ENCODE data around the gene WNT3A. TPM values are rescaled to one million over a fixed set of nuclear protein-coding genes. Genes with fewer than 3 reads are reported as not detected.

Gene WNT3A
- total RNA-seq, 1 experiment from 2014 or later, result not detected

DNA sequence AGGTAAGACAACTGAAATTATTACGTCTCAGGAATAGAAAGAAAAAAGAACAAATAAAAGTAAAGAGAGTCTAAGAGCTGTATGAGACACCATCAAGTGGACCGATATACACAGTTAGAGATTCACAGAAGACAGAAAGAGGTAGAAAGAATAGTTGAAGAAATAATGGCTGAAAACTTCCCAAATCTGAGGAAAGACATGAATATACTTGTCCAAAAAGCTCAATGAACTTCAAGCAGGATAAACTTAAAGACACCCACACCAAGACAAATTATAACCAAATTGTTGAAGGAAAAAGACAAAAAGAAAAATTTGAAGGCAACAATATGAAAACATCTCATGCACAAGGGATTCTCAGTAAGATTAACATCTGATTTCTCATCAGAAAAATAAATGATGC lies 19.6 kb upstream of the WNT3A start:
- no peaks in the 10 kb centered on the region for H3K36me3 ChIP-seq (ENCODE audit: insufficient read depth, low read length, poor library complexity, severe bottlenecking)
- no TSS peak for BruUV-seq (replicated peaks)
- no peak overlapping the region for H3K4me3 ChIP-seq (ENCODE audit: low read depth, low read length, poor library complexity, severe bottlenecking)
- ChIA-PET CTCF (no interaction called here), POLR2A (ENCODE audit: low non-redundant PET) (no interaction called here)
- intact Hi-C loops (cut with micrococcal nuclease; ENCODE audit: unreplicated experiment), result no loop called here
- H3K4me1 ChIP-seq (ENCODE audit: insufficient read depth, low read length, poor library complexity, severe bottlenecking), result no peaks in the 10 kb centered on the region
- peaks cover 7% of the 10 kb centered on the region for H3K9me3 ChIP-seq (ENCODE audit: low read depth, low read length, poor library complexity, severe bottlenecking)
- TF ChIP-seq EZH2 (IDR thresholded peaks at IDR 0.05; ENCODE audit: borderline replicate concordance, low read depth, low read length, poor library complexity, severe bottlenecking), result no peak
- TF ChIP-seq, protein P1, sequence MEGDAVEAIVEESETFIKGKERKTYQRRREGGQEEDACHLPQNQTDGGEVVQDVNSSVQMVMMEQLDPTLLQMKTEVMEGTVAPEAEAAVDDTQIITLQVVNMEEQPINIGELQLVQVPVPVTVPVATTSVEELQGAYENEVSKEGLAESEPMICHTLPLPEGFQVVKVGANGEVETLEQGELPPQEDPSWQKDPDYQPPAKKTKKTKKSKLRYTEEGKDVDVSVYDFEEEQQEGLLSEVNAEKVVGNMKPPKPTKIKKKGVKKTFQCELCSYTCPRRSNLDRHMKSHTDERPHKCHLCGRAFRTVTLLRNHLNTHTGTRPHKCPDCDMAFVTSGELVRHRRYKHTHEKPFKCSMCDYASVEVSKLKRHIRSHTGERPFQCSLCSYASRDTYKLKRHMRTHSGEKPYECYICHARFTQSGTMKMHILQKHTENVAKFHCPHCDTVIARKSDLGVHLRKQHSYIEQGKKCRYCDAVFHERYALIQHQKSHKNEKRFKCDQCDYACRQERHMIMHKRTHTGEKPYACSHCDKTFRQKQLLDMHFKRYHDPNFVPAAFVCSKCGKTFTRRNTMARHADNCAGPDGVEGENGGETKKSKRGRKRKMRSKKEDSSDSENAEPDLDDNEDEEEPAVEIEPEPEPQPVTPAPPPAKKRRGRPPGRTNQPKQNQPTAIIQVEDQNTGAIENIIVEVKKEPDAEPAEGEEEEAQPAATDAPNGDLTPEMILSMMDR (conservative IDR thresholded peaks at IDR 0.05; ENCODE audit: low read depth, low read length), result no peak
- H3K27ac ChIP-seq (ENCODE audit: low read depth, low read length, poor library complexity, severe bottlenecking), result no peak overlapping the region
- DNase-seq (ENCODE audit: low spot score), result no peak
- peaks cover 29% of the 10 kb centered on the region for H3K27me3 ChIP-seq (replicated peaks; ENCODE audit: insufficient read depth, low read depth, low read length, poor library complexity)

DNA sequence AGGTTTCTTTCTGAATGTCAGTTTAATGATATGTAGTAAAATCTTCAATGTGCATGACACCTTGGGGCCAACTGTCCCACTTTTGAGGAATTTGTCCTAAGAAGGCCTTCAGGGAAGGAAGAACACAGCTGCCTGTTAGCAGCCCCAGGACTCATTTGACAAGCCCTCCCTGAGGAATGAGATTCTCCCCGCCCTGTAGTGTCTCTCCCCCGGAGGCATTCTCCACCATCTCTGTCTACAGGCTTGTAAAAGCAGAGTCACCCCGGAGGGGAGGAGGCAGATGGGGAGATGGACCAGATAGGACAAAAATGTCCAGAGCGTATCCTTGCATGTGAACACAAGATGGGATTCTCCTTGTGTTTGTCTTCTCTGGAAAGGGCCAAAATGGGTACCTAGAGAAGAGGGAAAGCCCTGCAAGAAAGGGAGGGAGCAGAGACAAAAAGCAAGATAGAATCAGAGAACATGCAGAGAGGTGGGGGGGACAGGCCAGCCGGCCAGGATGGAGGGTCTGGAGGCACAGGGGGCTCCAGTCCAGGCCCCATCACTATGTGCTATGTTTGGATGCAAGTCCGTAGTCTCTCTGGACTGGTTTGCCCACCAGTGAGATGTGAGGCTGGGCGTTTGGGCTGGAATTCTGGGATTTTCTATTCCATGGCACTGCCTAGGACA lies 12.0 kb upstream of the WNT3A start:
- no peaks in the 10 kb centered on the region for H3K36me3 ChIP-seq (ENCODE audit: insufficient read depth, low read length, poor library complexity, severe bottlenecking)
- CTCF ChIA-PET, result no interaction called here
- TF ChIP-seq, protein P1 (conservative IDR thresholded peaks at IDR 0.05; ENCODE audit: low read depth, low read length), result no peak
- TF ChIP-seq EZH2 (IDR thresholded peaks at IDR 0.05; ENCODE audit: borderline replicate concordance, low read depth, low read length, poor library complexity, severe bottlenecking), result no peak
- H3K4me1 ChIP-seq (ENCODE audit: insufficient read depth, low read length, poor library complexity, severe bottlenecking), result no peaks in the 10 kb centered on the region
- H3K4me3 ChIP-seq (ENCODE audit: low read depth, low read length, poor library complexity, severe bottlenecking), result no peak overlapping the region
- DNase-seq (ENCODE audit: low spot score), result no peak
- POLR2A ChIA-PET (ENCODE audit: low non-redundant PET), result no interaction called here
- H3K27me3 ChIP-seq (replicated peaks; ENCODE audit: insufficient read depth, low read depth, low read length, poor library complexity), result peaks cover 9% of the 10 kb centered on the region
- peaks cover 14% of the 10 kb centered on the region for H3K9me3 ChIP-seq (ENCODE audit: low read depth, low read length, poor library complexity, severe bottlenecking)
- intact Hi-C loops (cut with micrococcal nuclease; ENCODE audit: unreplicated experiment), result no loop called here
- H3K27ac ChIP-seq (ENCODE audit: low read depth, low read length, poor library complexity, severe bottlenecking), result no peak overlapping the region
- BruUV-seq (replicated peaks), result no TSS peak

DNA sequence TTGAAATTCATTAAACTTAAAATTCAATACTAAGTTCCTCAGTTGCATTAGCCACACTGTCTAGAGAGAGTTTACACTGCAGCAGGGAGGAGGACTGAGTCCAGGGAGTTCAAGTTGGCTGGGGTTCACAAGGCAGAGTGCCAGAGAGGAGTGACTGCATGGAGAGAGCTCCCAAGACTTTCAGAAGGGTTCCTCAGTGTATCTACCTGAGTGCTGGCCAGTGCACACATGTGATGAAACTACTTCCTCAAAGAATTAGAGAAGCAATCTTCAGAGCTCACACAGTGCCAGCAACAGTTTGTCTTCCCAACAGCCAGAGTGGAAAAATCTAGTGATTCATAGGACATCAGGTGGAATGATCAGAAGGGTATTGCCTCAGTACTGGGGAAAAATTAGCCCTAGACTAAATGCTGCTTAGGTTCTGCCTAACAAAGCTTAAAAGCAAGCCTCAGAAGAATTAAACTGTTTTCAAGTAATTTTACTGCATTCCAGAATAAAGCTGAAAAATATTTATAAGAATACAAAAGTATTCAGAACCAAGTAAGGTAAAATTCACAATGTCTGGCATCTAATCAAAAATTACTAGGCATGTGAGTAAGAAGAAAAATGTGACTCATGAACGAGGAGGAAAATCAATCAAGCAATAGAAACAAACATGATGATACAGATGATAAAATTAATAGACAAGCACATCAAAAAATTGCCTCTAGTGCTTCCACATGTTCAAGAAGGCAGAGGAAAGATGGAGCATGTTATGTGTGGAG lies 10.4 kb upstream of the WNT3A start:
- H3K9me3 ChIP-seq (ENCODE audit: low read depth, low read length, poor library complexity, severe bottlenecking), result peaks cover 11% of the 10 kb centered on the region
- BruUV-seq (replicated peaks), result no TSS peak
- intact Hi-C loops (cut with micrococcal nuclease; ENCODE audit: unreplicated experiment), result no loop called here
- CTCF ChIA-PET, result no interaction called here
- H3K4me1 ChIP-seq (ENCODE audit: insufficient read depth, low read length, poor library complexity, severe bottlenecking), result no peaks in the 10 kb centered on the region
- no peak overlapping the region for H3K27ac ChIP-seq (ENCODE audit: low read depth, low read length, poor library complexity, severe bottlenecking)
- H3K27me3 ChIP-seq (replicated peaks; ENCODE audit: insufficient read depth, low read depth, low read length, poor library complexity), result peaks cover 22% of the 10 kb centered on the region
- H3K4me3 ChIP-seq (ENCODE audit: low read depth, low read length, poor library complexity, severe bottlenecking), result no peak overlapping the region
- H3K36me3 ChIP-seq (ENCODE audit: insufficient read depth, low read length, poor library complexity, severe bottlenecking), result no peaks in the 10 kb centered on the region
- DNase-seq (ENCODE audit: low spot score), result no peak
- TF ChIP-seq, protein P1 (conservative IDR thresholded peaks at IDR 0.05; ENCODE audit: low read depth, low read length), result no peak
- POLR2A ChIA-PET (ENCODE audit: low non-redundant PET), result no interaction called here
